Tibial nerve (tissue), 4 donors: ENCODE data around the gene SOX2. TPM values are rescaled to one million over a fixed set of nuclear protein-coding genes. Genes with fewer than 3 reads are reported as not detected.
A peak's percentile ranks its signal among the peaks of the same experiment; 100 is the strongest.
"Not testable (repeated sequence)": the region's sequence is repeated elsewhere in the genome, so short reads cannot be mapped to it uniquely, and the experiment has no call there.

ENCODE experiments used
- DNase-seq, 2 donors: peaks; one replicate each; pipeline ENCODE4 v3.0.0-alpha.2; 2019; ENCODE audit warnings: low spot score in 2 of 2
- H3K27ac ChIP-seq, 4 donors: fragments of 200-600 bp; sonication (generic) in 3 of 4; one replicate each; pipeline ENCODE4 v1.5.1; 2017 to 2019; ENCODE audit warnings: mild to moderate bottlenecking in 1 of 4
- H3K27me3 ChIP-seq, 2 donors: fragments of 200-600 bp; sonication (generic) in 1 of 2; one replicate each; pipeline versions ENCODE4 v1.5.1 to v1.6.0; 2017 to 2019
- H3K36me3 ChIP-seq, 3 donors: fragments of 200-600 bp; sonication (generic); one replicate each; pipeline ENCODE4 v1.5.1; 2018 to 2019
- H3K4me1 ChIP-seq, 4 donors: fragments of 200-600 bp; sonication (generic) in 3 of 4; one replicate each; pipeline ENCODE4 v1.5.1; 2017 to 2019
- H3K4me3 ChIP-seq, 4 donors: fragments of 200-600 bp; sonication (generic) in 3 of 4; one replicate each; pipeline ENCODE4 v1.5.1; 2017 to 2019; ENCODE audit warnings: mild to moderate bottlenecking in 1 of 4, moderate library complexity in 1 of 4
- H3K9me3 ChIP-seq, 4 donors: fragments of 200-600 bp; sonication (generic) in 3 of 4; one replicate each; pipeline ENCODE4 v1.5.1; 2017 to 2019
- CTCF ChIP-seq, 5 experiments: fragments of 200-600 bp in 3 of 5; fragments of 450-650 bp in 2 of 5; sonication (generic) in 3 of 5; IDR thresholded peaks; one replicate each; pipeline ENCODE4 v1.5.1; 2016 to 2019; ENCODE audit warnings: antibody characterized with exemption in 5 of 5, mild to moderate bottlenecking in 3 of 5, moderate library complexity in 2 of 5
- EP300 ChIP-seq, 2 donors: sonication (generic); formaldehyde crosslinking; IDR thresholded peaks; one replicate each; pipeline ENCODE4 v1.6.1; 2017; ENCODE audit warnings: antibody characterized with exemption in 2 of 2, mild to moderate bottlenecking in 1 of 2
- POLR2A ChIP-seq, 2 donors: fragments of 450-650 bp; IDR thresholded peaks; one replicate each; pipeline ENCODE4 v1.6.1; 2017; ENCODE audit warnings: antibody characterized with exemption in 2 of 2, mild to moderate bottlenecking in 2 of 2, moderate library complexity in 2 of 2
- WGBS, 2 donors: methylation state at CpG; one replicate each; pipeline ENCODE4 v1.1.5; 2018; 5-methylcytosine and 5-hydroxymethylcytosine counted together
- small RNA-seq: library from RNA; depleted of rRNA; stranded (forward); fragments of <200 nt; gene quantifications from one replicate; pipeline ENCODE3, GENCODE V24; 2016
- total RNA-seq, 4 donors: library from RNA; depleted of rRNA; stranded (reverse); fragments of >200 nt; gene quantifications; one replicate each; pipeline ENCODE4 v1.1.0, GENCODE V29; 2016

Gene SOX2
- total RNA-seq, 4 donors from 2014 or later = 21.3 to 50.5 (median 34.3) TPM

- WGBS, 2 donors = 36% methylated on average over 3 of the region's 3 CpGs
- TF ChIP-seq POLR2A (IDR thresholded peaks at IDR 0.05) (no peak), EP300 (IDR thresholded peaks at IDR 0.05) (no peak), CTCF (IDR thresholded peaks at IDR 0.05) (no peak)
- H3K36me3 ChIP-seq = no peaks in the 10 kb centered on the region
These were observed 45.0 kb downstream of the SOX2 start for GRCh38 chr3:181756645-181757297.

DNA sequence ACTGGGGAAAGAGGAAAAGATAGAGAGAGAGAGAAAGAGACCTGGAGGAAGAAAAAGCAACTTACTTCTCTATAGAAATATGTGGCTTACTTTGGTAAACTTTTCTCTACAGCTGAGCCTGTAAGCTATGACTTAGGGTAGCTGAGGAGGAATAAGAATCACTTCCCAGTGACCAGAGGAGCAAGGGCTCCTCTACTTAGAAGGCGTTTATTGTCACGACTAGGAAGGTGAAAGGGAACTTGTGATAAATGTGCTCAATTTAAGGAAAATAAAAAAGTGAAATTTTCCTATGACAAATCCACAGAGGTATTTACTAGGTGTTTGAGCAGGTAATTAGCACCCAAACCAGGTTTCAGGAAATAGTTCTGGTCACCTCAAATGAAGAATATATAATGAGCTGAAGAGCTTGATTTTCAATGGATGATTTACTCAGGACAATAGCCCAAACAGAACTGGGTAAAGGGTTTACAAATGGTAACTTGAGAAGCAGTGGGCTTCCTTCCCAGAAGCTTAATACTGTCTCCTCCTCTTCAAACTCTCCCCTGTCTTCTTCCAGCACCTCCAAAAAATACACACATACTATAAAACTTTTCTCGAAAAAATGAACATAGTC, 46.1 kb downstream of the SOX2 start:
- no peak overlapping the region for H3K4me3 ChIP-seq
- no peaks in the 10 kb centered on the region for H3K9me3 ChIP-seq
- no peak overlapping the region for H3K27ac ChIP-seq
- no peak for DNase-seq
- TF ChIP-seq POLR2A (IDR thresholded peaks at IDR 0.05) (no peak), CTCF (IDR thresholded peaks at IDR 0.05) (no peak), EP300 (IDR thresholded peaks at IDR 0.05) (no peak)
- H3K4me1 ChIP-seq = peaks cover 0 to 11% (median 3%) of the 10 kb centered on the region in 4 donors
- 37 to 38% methylated on average over 3 of the region's 3 CpGs for WGBS, 2 donors
- no peaks in the 10 kb centered on the region for H3K36me3 ChIP-seq
- H3K27me3 ChIP-seq = no peaks in the 10 kb centered on the region

More at GRCh38 chr3:181756645-181757297, 45.0 kb downstream of the SOX2 start:
- Histone ChIP-seq H3K4me1 (peaks cover 0 to 13% (median 3%) of the 10 kb centered on the region in 4 donors), H3K9me3 (no peaks in the 10 kb centered on the region), H3K27me3 (no peaks in the 10 kb centered on the region), H3K27ac (peak overlapping the region in 1 of 4 donors; percentile 47), H3K4me3 (no peak overlapping the region)
- no peak for DNase-seq

DNA sequence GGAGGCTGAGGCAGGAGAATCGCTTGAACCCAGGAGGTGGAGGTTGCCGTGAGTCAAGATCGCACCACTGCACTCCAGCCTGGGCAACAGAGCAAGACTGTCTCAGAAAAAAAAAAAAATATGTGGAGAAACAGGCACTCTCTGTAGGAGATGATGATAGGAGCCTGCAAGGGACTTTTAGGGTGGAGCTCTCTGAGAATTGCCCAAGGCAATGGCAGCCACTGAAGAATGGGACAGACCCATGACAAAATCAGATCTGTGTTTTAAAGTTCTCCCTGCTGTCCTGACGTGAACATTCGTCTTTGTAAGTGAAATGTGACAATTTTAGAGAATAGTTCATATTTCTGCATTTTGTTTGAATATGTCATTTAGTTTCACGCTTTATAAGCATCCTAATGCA, 50.2 kb downstream of the SOX2 start:
- Histone ChIP-seq H3K4me3 (no peak overlapping the region), H3K9me3 (no peaks in the 10 kb centered on the region), H3K27me3 (no peaks in the 10 kb centered on the region), H3K27ac (no peak overlapping the region), H3K4me1 (no peaks in the 10 kb centered on the region), H3K36me3 (no peaks in the 10 kb centered on the region)
- no peak for TF ChIP-seq EP300 (IDR thresholded peaks at IDR 0.05)
- no peak for TF ChIP-seq POLR2A (IDR thresholded peaks at IDR 0.05)
- TF ChIP-seq CTCF (IDR thresholded peaks at IDR 0.05) = no peak
- DNase-seq = no peak
- 78 to 94% methylated on average over 6 of the region's 6 CpGs for WGBS, 2 donors

DNA sequence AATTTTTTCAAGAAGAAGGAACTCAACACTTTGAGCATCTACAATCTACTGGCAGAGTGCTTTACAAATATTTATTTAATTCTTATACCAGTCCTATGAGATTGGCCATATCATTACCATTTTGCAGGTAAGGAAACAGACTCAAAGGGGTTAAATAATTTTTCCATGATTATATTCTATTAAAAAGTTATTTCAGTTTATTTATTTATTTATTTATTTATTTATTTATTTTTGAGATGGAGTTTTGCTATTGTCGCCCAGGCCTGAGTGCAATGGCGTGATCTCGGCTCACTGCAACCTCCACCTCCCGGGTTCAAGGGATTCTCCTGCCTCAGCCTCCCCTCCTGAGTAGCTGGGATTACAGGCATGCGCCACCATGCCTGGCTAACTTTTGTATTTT, 52.3 kb downstream of the SOX2 start:
- H3K36me3 ChIP-seq, H3K27me3 ChIP-seq, H3K4me3 ChIP-seq, H3K9me3 ChIP-seq, H3K4me1 ChIP-seq, H3K27ac ChIP-seq, DNase-seq: not testable (repeated sequence)
- WGBS, 2 donors = 97 to 98% methylated on average over 5 of the region's 5 CpGs

Small RNA genes lying within 50 kb of the gene (small RNA-seq; reads per million reads assigned to genes)
- gene RF01954 = not detected
